ENCODE measurements around the gene ZRANB3.

The ZRANB3 gene

DNA sequence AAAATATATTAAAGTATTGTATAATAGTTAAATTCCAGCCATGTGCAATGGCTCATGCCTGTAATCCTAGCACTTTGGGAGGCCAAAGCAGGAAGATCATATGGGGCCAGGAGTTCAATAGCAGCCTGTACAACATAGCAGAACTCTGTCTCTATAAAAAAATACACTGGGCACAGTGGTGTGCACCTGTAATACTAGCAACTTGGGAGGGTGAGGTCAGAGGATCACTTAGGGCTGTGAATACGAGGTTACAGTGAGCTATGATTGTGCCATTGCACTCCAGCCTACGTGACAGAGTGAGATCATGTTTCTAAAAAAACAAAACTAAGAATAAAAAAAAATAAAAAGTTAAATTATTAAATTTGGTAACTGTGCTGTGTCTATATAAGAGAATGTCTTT is 36.1 kb downstream of the ZRANB3 start:
- DNase-seq (ENCODE audit: low read depth) = no peak
- TF ChIP-seq, protein P1, sequence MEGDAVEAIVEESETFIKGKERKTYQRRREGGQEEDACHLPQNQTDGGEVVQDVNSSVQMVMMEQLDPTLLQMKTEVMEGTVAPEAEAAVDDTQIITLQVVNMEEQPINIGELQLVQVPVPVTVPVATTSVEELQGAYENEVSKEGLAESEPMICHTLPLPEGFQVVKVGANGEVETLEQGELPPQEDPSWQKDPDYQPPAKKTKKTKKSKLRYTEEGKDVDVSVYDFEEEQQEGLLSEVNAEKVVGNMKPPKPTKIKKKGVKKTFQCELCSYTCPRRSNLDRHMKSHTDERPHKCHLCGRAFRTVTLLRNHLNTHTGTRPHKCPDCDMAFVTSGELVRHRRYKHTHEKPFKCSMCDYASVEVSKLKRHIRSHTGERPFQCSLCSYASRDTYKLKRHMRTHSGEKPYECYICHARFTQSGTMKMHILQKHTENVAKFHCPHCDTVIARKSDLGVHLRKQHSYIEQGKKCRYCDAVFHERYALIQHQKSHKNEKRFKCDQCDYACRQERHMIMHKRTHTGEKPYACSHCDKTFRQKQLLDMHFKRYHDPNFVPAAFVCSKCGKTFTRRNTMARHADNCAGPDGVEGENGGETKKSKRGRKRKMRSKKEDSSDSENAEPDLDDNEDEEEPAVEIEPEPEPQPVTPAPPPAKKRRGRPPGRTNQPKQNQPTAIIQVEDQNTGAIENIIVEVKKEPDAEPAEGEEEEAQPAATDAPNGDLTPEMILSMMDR (IDR thresholded peaks at IDR 0.05; ENCODE audit: low read depth, low read length, missing control alignments) = no peak
- H3K4me3 ChIP-seq (ENCODE audit: low read depth, low read length) = no peak overlapping the region
- in situ Hi-C loops (cut with HindIII; ENCODE audit: low sequenced_read_pairs) = no loop called here

DNA sequence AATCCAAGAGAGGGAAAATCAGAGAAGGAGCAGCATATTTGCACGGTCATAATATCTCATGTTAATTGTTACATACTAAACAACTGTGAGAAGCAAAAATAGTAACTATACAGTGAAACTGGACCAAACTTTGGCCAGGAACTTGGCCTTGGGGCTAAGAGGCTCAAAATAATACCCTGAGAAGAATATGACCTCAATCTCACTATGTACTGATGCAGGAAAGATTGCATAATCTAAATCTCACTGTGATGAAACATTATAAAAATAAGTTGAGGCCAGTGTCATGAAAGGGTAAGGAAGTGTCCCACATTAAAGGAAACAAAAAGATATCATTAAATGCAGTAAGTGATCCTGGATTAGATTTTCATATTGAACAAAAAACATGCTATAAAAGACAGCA is 36.5 kb downstream of the ZRANB3 start:
- TF ChIP-seq, protein P1 (IDR thresholded peaks at IDR 0.05; ENCODE audit: low read depth, low read length, missing control alignments) = no peak
- in situ Hi-C loops (cut with HindIII; ENCODE audit: low sequenced_read_pairs) = no loop called here
- H3K4me3 ChIP-seq (ENCODE audit: low read depth, low read length) = no peak overlapping the region
- no peak for DNase-seq (ENCODE audit: low read depth)

DNA sequence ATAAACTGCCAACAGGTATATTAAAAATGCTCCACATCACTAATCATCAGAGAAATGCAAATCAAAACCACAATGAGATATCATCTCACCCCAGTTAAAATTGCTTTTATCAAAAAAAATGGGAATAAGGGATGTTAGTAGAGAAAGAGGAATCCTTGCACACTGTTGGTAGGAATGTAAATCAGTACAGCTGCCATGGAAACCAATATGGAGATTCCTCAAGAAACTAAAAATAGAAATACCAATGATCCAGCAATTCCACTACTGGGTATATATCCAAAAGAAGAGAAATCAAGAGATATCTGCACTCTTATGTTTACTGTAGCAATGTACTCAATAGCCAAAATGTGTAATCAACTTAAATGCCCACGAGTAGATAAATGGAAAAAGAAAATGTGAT is 40.6 kb downstream of the ZRANB3 start:
- in situ Hi-C loops (cut with HindIII; ENCODE audit: low sequenced_read_pairs) = no loop called here
- TF ChIP-seq, protein P1 (IDR thresholded peaks at IDR 0.05; ENCODE audit: low read depth, low read length, missing control alignments) = no peak
- H3K4me3 ChIP-seq (ENCODE audit: low read depth, low read length) = no peak overlapping the region
- DNase-seq (ENCODE audit: low read depth) = no peak

DNA sequence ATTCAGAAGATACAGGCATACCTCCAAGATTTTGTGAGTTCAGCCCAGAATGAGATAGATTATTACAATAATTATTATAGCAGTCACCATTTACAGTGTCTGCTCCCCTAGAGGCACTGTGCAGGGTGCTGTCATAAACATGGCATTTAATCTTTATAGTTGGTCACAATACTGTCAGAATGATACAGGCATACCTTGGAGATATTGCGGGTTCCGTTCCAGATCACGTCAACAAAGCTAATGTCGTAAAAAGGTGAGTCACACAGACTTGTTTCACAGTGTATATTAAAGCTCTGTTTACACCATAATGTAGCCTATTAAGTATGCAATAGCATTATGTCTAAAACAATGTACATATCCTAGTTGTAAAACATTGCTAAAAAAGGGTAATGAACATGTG is 45.6 kb downstream of the ZRANB3 start:
- DNase-seq (ENCODE audit: low read depth) = no peak
- no peak overlapping the region for H3K4me3 ChIP-seq (ENCODE audit: low read depth, low read length)
- TF ChIP-seq, protein P1 (IDR thresholded peaks at IDR 0.05; ENCODE audit: low read depth, low read length, missing control alignments) = no peak
- in situ Hi-C loops (cut with HindIII; ENCODE audit: low sequenced_read_pairs) = no loop called here

DNA sequence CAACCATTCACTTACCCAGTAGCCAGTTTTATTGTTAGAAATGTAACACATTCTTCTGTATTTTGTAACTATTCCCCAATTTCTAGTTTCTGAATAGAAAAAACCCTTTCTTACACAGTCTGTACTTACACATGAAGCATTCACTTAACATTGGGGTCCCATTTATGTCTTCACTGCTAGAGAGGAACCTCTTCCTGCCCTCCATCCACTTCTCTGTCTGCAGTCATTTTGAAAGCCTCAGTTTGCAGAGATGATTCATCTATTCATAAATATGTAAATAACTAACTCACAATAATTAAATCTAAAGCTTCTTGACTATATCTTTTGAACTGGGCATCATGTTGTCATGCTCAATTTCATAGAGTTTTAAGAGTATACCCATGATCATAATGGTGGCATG is 55.9 kb downstream of the ZRANB3 start:
- TF ChIP-seq, protein P1 (IDR thresholded peaks at IDR 0.05; ENCODE audit: low read depth, low read length, missing control alignments) = no peak
- no peak overlapping the region for H3K4me3 ChIP-seq (ENCODE audit: low read depth, low read length)
- no peak for DNase-seq (ENCODE audit: low read depth)
- in situ Hi-C loops (cut with HindIII; ENCODE audit: low sequenced_read_pairs) = no loop called here

DNA sequence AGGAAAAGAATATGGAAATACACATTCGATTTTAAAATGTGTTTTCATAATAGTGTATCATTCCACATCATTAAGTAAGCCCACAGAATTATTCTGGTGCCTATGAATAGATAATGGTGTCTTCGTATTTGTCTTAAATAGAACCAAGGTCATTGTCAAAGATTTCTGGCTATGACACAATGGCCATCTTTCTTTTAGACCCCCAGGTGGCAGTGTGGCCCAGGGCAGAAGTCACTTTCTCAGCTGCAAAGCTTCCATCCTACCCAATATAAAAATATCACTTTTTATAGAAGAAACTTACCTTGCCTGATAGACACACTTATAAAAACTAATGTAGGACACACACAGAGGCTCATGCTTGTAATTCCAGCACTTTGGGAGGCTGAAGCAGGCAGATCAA is 57.5 kb downstream of the ZRANB3 start:
- H3K4me3 ChIP-seq (ENCODE audit: low read depth, low read length) = no peak overlapping the region
- DNase-seq (ENCODE audit: low read depth) = no peak
- TF ChIP-seq, protein P1 (IDR thresholded peaks at IDR 0.05; ENCODE audit: low read depth, low read length, missing control alignments) = peak; percentile 44
- in situ Hi-C loops (cut with HindIII; ENCODE audit: low sequenced_read_pairs) = no loop called here

DNA sequence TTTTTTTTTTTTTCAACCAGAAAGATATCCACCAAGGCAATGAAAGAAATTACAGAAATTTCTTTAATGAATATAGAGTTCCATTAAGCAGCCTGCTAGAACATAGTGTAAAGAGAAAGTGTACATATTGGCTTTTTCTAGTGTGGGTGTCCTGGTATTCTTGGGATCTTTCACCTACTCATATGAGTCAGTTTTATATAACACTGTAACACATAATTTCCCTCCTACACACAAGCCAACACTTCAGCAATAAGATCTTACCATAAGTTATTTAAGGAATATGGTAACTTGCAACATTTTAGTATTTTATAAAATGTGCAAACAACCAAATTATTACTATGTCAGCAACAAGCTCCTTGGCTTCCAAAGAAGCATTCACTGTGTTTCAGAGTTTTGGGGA is 59.9 kb downstream of the ZRANB3 start:
- TF ChIP-seq, protein P1 (IDR thresholded peaks at IDR 0.05; ENCODE audit: low read depth, low read length, missing control alignments) = no peak
- in situ Hi-C loops (cut with HindIII; ENCODE audit: low sequenced_read_pairs) = no loop called here
- no peak for DNase-seq (ENCODE audit: low read depth)
- no peak overlapping the region for H3K4me3 ChIP-seq (ENCODE audit: low read depth, low read length)

All from astrocyte of the cerebellum (primary cell).